ENCODE results near the gene TMEM41B.
"Not testable (repeated sequence)": the region's sequence is repeated elsewhere in the genome, so short reads cannot be mapped to it uniquely, and the experiment has no call there.

Gene TMEM41B

GRCh38 chr11:9259981-9260837, 54.2 kb downstream of the TMEM41B start:
- Mint-ChIP-seq H3K9me3 (peaks cover 5% of the 10 kb centered on the region), H3K36me3 (ENCODE audit: low read depth) (peaks cover 10% of the 10 kb centered on the region), H3K27me3 (ENCODE audit: low read depth) (no peaks in the 10 kb centered on the region), H3K4me1 (ENCODE audit: low read depth) (peaks cover 34% of the 10 kb centered on the region), H3K4me3 (no peak overlapping the region), H3K27ac (no peak overlapping the region)
- no peak for DNase-seq (ENCODE audit: low spot score)

- not testable (repeated sequence) for H3K27me3 Mint-ChIP-seq (ENCODE audit: low read depth); H3K27ac Mint-ChIP-seq; DNase-seq (ENCODE audit: low spot score); H3K9me3 Mint-ChIP-seq; H3K4me3 Mint-ChIP-seq
- Mint-ChIP-seq H3K36me3 (ENCODE audit: low read depth) (peaks cover 17% of the 10 kb centered on the region), H3K4me1 (ENCODE audit: low read depth) (peaks cover 32% of the 10 kb centered on the region)
These were observed 56.1 kb downstream of the TMEM41B start for GRCh38 chr11:9258279-9258678.

GRCh38 chr11:9254416-9254815, 60.0 kb downstream of the TMEM41B start:
- Mint-ChIP-seq H3K27me3 (ENCODE audit: low read depth) (no peaks in the 10 kb centered on the region), H3K9me3 (peaks cover 5% of the 10 kb centered on the region), H3K4me1 (ENCODE audit: low read depth) (peaks cover 31% of the 10 kb centered on the region), H3K36me3 (ENCODE audit: low read depth) (peaks cover 18% of the 10 kb centered on the region), H3K4me3 (no peak overlapping the region), H3K27ac (no peak overlapping the region)
- DNase-seq (ENCODE audit: low spot score) = no peak

- Mint-ChIP-seq H3K4me1 (ENCODE audit: low read depth) (peaks cover 41% of the 10 kb centered on the region), H3K27me3 (ENCODE audit: low read depth) (no peaks in the 10 kb centered on the region), H3K27ac (no peak overlapping the region), H3K9me3 (no peaks in the 10 kb centered on the region), H3K36me3 (ENCODE audit: low read depth) (peaks cover 15% of the 10 kb centered on the region), H3K4me3 (no peak overlapping the region)
- DNase-seq (ENCODE audit: low spot score) = no peak
These were observed 61.3 kb downstream of the TMEM41B start for GRCh38 chr11:9253086-9253485.

GRCh38 chr11:9251311-9251710, 63.1 kb downstream of the TMEM41B start:
- Mint-ChIP-seq H3K4me3 (peak overlapping the region; percentile 78), H3K9me3 (no peaks in the 10 kb centered on the region), H3K4me1 (ENCODE audit: low read depth) (peaks cover 54% of the 10 kb centered on the region), H3K27ac (peak overlapping the region; percentile 57), H3K27me3 (ENCODE audit: low read depth) (no peaks in the 10 kb centered on the region), H3K36me3 (ENCODE audit: low read depth) (peaks cover 16% of the 10 kb centered on the region)
- no peak for DNase-seq (ENCODE audit: low spot score)

- H3K27me3 Mint-ChIP-seq (ENCODE audit: low read depth) = no peaks in the 10 kb centered on the region
- DNase-seq (ENCODE audit: low spot score) = peak; percentile 57
- H3K27ac Mint-ChIP-seq = peak overlapping the region; percentile 83
- H3K36me3 Mint-ChIP-seq (ENCODE audit: low read depth) = peaks cover 15% of the 10 kb centered on the region
- peaks cover 57% of the 10 kb centered on the region for H3K4me1 Mint-ChIP-seq (ENCODE audit: low read depth)
- peak overlapping the region; percentile 78 for H3K4me3 Mint-ChIP-seq
- no peaks in the 10 kb centered on the region for H3K9me3 Mint-ChIP-seq
These were observed 64.2 kb downstream of the TMEM41B start for GRCh38 chr11:9250139-9250582.

- Mint-ChIP-seq H3K27ac (no peak overlapping the region), H3K27me3 (ENCODE audit: low read depth) (no peaks in the 10 kb centered on the region), H3K4me1 (ENCODE audit: low read depth) (peaks cover 53% of the 10 kb centered on the region)
These were observed 65.1 kb downstream of the TMEM41B start for GRCh38 chr11:9249252-9249651.

GRCh38 chr11:9247863-9248262, 66.5 kb downstream of the TMEM41B start:
- DNase-seq (ENCODE audit: low spot score) = no peak
- Mint-ChIP-seq H3K27me3 (ENCODE audit: low read depth) (no peaks in the 10 kb centered on the region), H3K36me3 (ENCODE audit: low read depth) (peaks cover 12% of the 10 kb centered on the region), H3K4me3 (no peak overlapping the region), H3K9me3 (no peaks in the 10 kb centered on the region), H3K27ac (no peak overlapping the region), H3K4me1 (ENCODE audit: low read depth) (peaks cover 52% of the 10 kb centered on the region)

More at GRCh38 chr11:9249252-9249651, 65.1 kb downstream of the TMEM41B start:
- DNase-seq (ENCODE audit: low spot score) = no peak
- Mint-ChIP-seq H3K9me3 (no peaks in the 10 kb centered on the region), H3K4me3 (no peak overlapping the region), H3K36me3 (ENCODE audit: low read depth) (peaks cover 9% of the 10 kb centered on the region)

- H3K27ac Mint-ChIP-seq; H3K27me3 Mint-ChIP-seq (ENCODE audit: low read depth); DNase-seq (ENCODE audit: low spot score); H3K9me3 Mint-ChIP-seq; H3K4me3 Mint-ChIP-seq: not testable (repeated sequence)
- H3K36me3 Mint-ChIP-seq (ENCODE audit: low read depth) = peaks cover 10% of the 10 kb centered on the region
- peaks cover 23% of the 10 kb centered on the region for H3K4me1 Mint-ChIP-seq (ENCODE audit: low read depth)
These were observed 78.2 kb downstream of the TMEM41B start for GRCh38 chr11:9236242-9236641.

GRCh38 chr11:9232482-9232881, 81.9 kb downstream of the TMEM41B start:
- H3K36me3 Mint-ChIP-seq (ENCODE audit: low read depth) = peaks cover 9% of the 10 kb centered on the region
- no peak for DNase-seq (ENCODE audit: low spot score)
- H3K27ac Mint-ChIP-seq = peak overlapping the region; percentile 53
- no peaks in the 10 kb centered on the region for H3K27me3 Mint-ChIP-seq (ENCODE audit: low read depth)
- H3K9me3 Mint-ChIP-seq = peaks cover 7% of the 10 kb centered on the region
- H3K4me1 Mint-ChIP-seq (ENCODE audit: low read depth) = peaks cover 32% of the 10 kb centered on the region
- no peak overlapping the region for H3K4me3 Mint-ChIP-seq

GRCh38 chr11:9231848-9232177, 82.6 kb downstream of the TMEM41B start:
- Mint-ChIP-seq H3K27me3 (ENCODE audit: low read depth) (no peaks in the 10 kb centered on the region), H3K4me3 (peak overlapping the region; percentile 77), H3K9me3 (peaks cover 7% of the 10 kb centered on the region), H3K4me1 (ENCODE audit: low read depth) (peaks cover 30% of the 10 kb centered on the region), H3K27ac (peak overlapping the region; percentile 83), H3K36me3 (ENCODE audit: low read depth) (peaks cover 9% of the 10 kb centered on the region)
- DNase-seq (ENCODE audit: low spot score) = no peak
